Smooth muscle cell (in vitro differentiated cells): Measurements from ENCODE around the gene ANTXRL. TPM values are rescaled to one million over a fixed set of nuclear protein-coding genes. Genes with fewer than 3 reads are reported as not detected.
"Not testable (repeated sequence)": the region's sequence is repeated elsewhere in the genome, so short reads cannot be mapped to it uniquely, and the experiment has no call there.

Experiments
- DNase-seq: peaks from one replicate; lab custom pipeline; 2025; ENCODE audit not compliant: unreplicated experiment; lab: John Stamatoyannopoulos, UW
- H2AFZ ChIP-seq: fragments of 200-600 bp; sonication (generic); 2 replicates; pipeline ENCODE4 v1.6.0; 2016; ENCODE audit warnings: antibody characterized with exemption, low read depth, mild to moderate bottlenecking
- H3F3A ChIP-seq: fragments of 200-600 bp; sonication (generic); 2 replicates; pipeline ENCODE4 v1.6.0; 2017; ENCODE audit warnings: antibody characterized with exemption, low read depth
- H3K27ac ChIP-seq: fragments of 200-600 bp; sonication (generic); 2 replicates; pipeline ENCODE4 v1.5.1; 2016; ENCODE audit warnings: low read depth, mild to moderate bottlenecking
- H3K27me3 ChIP-seq: fragments of 200-600 bp; sonication (generic); 2 replicates; pipeline ENCODE4 v1.6.1; 2016; ENCODE audit warnings: low read depth, mild to moderate bottlenecking
- H3K36me3 ChIP-seq: fragments of 200-600 bp; sonication (generic); 2 replicates; pipeline ENCODE4 v1.5.1; 2016; ENCODE audit warnings: low read depth
- H3K4me1 ChIP-seq: fragments of 200-600 bp; sonication (generic); 2 replicates; pipeline ENCODE4 v1.5.1; 2016; ENCODE audit warnings: low read depth
- H3K4me2 ChIP-seq: fragments of 200-600 bp; sonication (generic); 2 replicates; pipeline ENCODE4 v1.6.0; 2016; ENCODE audit warnings: mild to moderate bottlenecking
- H3K4me3 ChIP-seq: fragments of 200-600 bp; sonication (generic); 2 replicates; pipeline ENCODE4 v1.5.1; 2016; ENCODE audit warnings: mild to moderate bottlenecking
- H3K79me2 ChIP-seq: fragments of 200-600 bp; sonication (generic); 2 replicates; pipeline ENCODE4 v1.6.0; 2016; ENCODE audit warnings: low read depth, mild to moderate bottlenecking
- H3K9ac ChIP-seq: fragments of 200-600 bp; sonication (generic); 2 replicates; pipeline ENCODE4 v1.6.0; 2016; ENCODE audit warnings: low read depth
- H3K9me3 ChIP-seq: fragments of 200-600 bp; sonication (generic); replicated peaks from 2 replicates; pipeline ENCODE4 v1.5.1; 2016; ENCODE audit warnings: low read depth
- H4K20me1 ChIP-seq: fragments of 200-600 bp; sonication (generic); 2 replicates; pipeline ENCODE4 v1.6.0; 2016; ENCODE audit warnings: low read depth
- CTCF ChIP-seq: fragments of 200-600 bp; sonication (generic); IDR thresholded peaks from 2 replicates; pipeline ENCODE4 v1.5.1; 2017; ENCODE audit warnings: borderline replicate concordance, mild to moderate bottlenecking, antibody characterized with exemption; ENCODE audit not compliant: insufficient read depth, poor library complexity, severe bottlenecking
- WGBS: methylation state at CpG from one replicate; pipeline ENCODE4 v1.1.7; 2016; ENCODE audit warnings: low lambda C conversion rate; 5-methylcytosine and 5-hydroxymethylcytosine counted together
- polyA plus RNA-seq: library from polyadenylated mRNA; unstranded; fragments of >200 nt; fragmentation: Nextera tagmentation; extraction: Ambion mirVana; gene quantifications from 2 replicates; pipeline ENCODE4 v1.2.1, GENCODE V29; 2016
- total RNA-seq: library from RNA; depleted of rRNA; stranded (reverse); fragments of >200 nt; gene quantifications from 2 replicates; pipeline ENCODE4 v1.2.3, GENCODE V29; 2014

The ANTXRL gene
- total and polyA plus RNA-seq, 2 experiments from 2014 or later: not detected

DNA sequence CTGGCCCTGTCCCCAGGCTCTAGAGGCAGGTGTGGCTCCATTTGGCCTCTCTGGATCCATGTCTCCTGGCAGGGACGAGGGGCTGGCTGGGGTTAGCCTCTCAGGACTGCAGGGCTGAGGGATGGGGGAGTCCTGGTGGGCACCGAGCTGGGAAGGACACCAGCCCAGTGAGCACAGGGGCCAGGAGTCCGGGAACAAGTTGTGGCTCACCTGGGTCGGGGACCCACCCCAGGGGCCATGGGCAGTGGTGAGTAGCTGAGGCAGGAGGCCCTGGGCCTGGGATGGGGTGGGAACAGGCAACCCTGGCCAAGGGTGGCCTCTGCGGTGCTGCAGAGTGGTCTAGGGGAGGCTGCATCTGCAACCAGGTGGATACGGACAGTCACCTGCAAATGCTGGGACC, 24.1 kb downstream of the ANTXRL start:
- no peak overlapping the region for H3K9ac ChIP-seq
- 93% methylated on average over 6 of the region's 6 CpGs for WGBS

GRCh38 chr10:46311501-46311951, 24.7 kb downstream of the ANTXRL start:
- no peak overlapping the region for H3K4me2 ChIP-seq
- peaks cover 8% of the 10 kb centered on the region for H3F3A ChIP-seq
- no peak overlapping the region for H3K27ac ChIP-seq
- 85% methylated on average over 7 of the region's 7 CpGs for WGBS
- TF ChIP-seq CTCF: no peak
- no peaks in the 10 kb centered on the region for H3K79me2 ChIP-seq
- peaks cover 4% of the 10 kb centered on the region for H3K4me1 ChIP-seq
- no peak overlapping the region for H3K4me3 ChIP-seq
- H2AFZ ChIP-seq: no peak overlapping the region
- H3K9me3 ChIP-seq: no peaks in the 10 kb centered on the region
- H3K9ac ChIP-seq: no peak overlapping the region
- no peak for DNase-seq
- no peaks in the 10 kb centered on the region for H3K27me3 ChIP-seq
- H4K20me1 ChIP-seq: no peaks in the 10 kb centered on the region
- H3K36me3 ChIP-seq: no peaks in the 10 kb centered on the region

More for the DNA sequence above, 24.1 kb downstream of the ANTXRL start:
- H3K4me3 ChIP-seq: no peak overlapping the region
- H3F3A ChIP-seq: peaks cover 8% of the 10 kb centered on the region
- no peaks in the 10 kb centered on the region for H4K20me1 ChIP-seq
- H3K27me3 ChIP-seq: no peaks in the 10 kb centered on the region
- no peak overlapping the region for H3K4me2 ChIP-seq
- no peaks in the 10 kb centered on the region for H3K9me3 ChIP-seq
- no peak for DNase-seq
- TF ChIP-seq CTCF: no peak
- H3K79me2 ChIP-seq: no peaks in the 10 kb centered on the region
- H3K4me1 ChIP-seq: peaks cover 4% of the 10 kb centered on the region
- no peaks in the 10 kb centered on the region for H3K36me3 ChIP-seq
- H2AFZ ChIP-seq: no peak overlapping the region
- H3K27ac ChIP-seq: no peak overlapping the region

DNA sequence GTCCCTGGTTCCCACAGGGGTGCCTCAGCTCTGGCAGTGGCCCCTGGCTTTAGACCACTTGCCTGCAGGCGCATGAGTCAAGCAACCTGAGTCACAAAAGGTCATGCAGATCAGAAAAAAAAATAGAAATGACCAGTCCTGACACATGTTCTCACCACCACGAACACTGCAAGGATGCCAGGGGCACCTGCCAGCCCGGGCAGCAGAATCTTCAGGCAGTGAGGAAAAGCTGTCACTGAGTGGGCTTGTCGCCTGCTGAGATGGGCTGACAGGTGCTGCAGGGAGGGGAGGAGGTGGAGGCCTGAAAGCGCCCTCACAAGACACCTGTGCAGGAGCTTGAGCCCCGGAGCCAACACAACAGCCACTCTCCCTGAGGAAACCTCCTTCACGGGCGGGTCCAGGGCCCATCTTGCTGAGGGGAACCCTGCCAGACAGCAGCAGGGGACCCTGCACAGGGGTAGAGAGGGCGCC, 25.2 kb downstream of the ANTXRL start:
- H3K27me3 ChIP-seq, H3K4me3 ChIP-seq, H3K27ac ChIP-seq, H3K9me3 ChIP-seq, H3K36me3 ChIP-seq, H3F3A ChIP-seq, DNase-seq, H3K4me2 ChIP-seq, H3K4me1 ChIP-seq, H3K79me2 ChIP-seq, H2AFZ ChIP-seq, H3K9ac ChIP-seq, H4K20me1 ChIP-seq: not testable (repeated sequence)
- 89% methylated on average over 9 of the region's 9 CpGs for WGBS

DNA sequence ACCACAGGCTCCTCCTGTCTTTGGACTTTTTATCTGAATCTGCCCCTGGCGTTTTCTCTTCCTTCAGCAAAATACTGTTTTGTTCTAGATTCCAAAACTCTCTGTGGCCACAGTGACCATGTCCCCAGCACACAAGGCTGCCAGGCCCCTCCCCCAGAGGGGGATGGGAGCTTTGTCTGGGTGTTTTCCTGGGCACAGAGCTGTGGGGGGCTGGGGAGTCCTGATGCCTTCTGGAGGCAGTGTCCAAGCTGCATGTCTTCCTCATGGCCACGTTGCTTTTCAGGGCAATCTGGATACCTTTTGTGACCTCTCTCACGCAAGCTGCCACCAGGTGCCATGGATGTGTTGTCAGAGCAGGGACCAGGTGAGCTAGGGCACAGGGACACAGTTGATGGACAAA, 26.2 kb downstream of the ANTXRL start:
- no peaks in the 10 kb centered on the region for H3K79me2 ChIP-seq
- no peak overlapping the region for H3K27ac ChIP-seq
- no peak overlapping the region for H3K4me2 ChIP-seq
- H3K4me3 ChIP-seq: no peak overlapping the region
- WGBS: 79% methylated on average over 3 of the region's 3 CpGs
- no peak overlapping the region for H3K9ac ChIP-seq
- TF ChIP-seq CTCF: no peak
- H3F3A ChIP-seq: peaks cover 8% of the 10 kb centered on the region
- peaks cover 4% of the 10 kb centered on the region for H3K4me1 ChIP-seq
- no peak overlapping the region for H2AFZ ChIP-seq
- H4K20me1 ChIP-seq: no peaks in the 10 kb centered on the region
- no peak for DNase-seq
- H3K9me3 ChIP-seq: no peaks in the 10 kb centered on the region
- no peaks in the 10 kb centered on the region for H3K36me3 ChIP-seq
- H3K27me3 ChIP-seq: no peaks in the 10 kb centered on the region
